T-cell (primary cell): ENCODE measurements around the gene WBP2. TPM values are rescaled to one million over a fixed set of nuclear protein-coding genes. Genes with fewer than 3 reads are reported as not detected.
A peak's percentile ranks its signal among the peaks of the same experiment; 100 is the strongest.

ENCODE experiments used
- ATAC-seq, 4 experiments: fragments of 200-7000 bp in 3 of 4; fragments of 150-1000 bp in 1 of 4; cut with Tn5 transposase; replicated peaks in 1 of 4; 1 replicate in 3 of 4; 2 replicates in 1 of 4; pipeline ENCODE4 v1.10.0; 2021; ENCODE audit warnings: moderate library complexity in 3 of 4, mild to moderate bottlenecking in 2 of 4, moderate number of reproducible peaks in 1 of 4
- CTCF ChIA-PET, 2 donors: fragments of 300-600 bp; sonication (Branson Sonifier 250); formaldehyde crosslinking; loops; one replicate each; lab custom pipeline; 2022; ENCODE audit warnings: antibody characterized with exemption in 2 of 2; lab: Charles Lee
- POLR2A ChIA-PET, 2 donors: fragments of 300-600 bp; sonication (Branson Sonifier 250); formaldehyde crosslinking; loops; one replicate each; lab custom pipeline; 2022; ENCODE audit warnings: antibody characterized with exemption in 2 of 2; lab: Charles Lee
- DNase-seq, 35 experiments: peaks; one replicate each; pipeline versions ENCODE4 v3.0.0 to v3.0.0-alpha.2; 2013 to 2023
- H3K27ac ChIP-seq: one replicate; pipeline ENCODE4 v1.5.1; 2013; ENCODE audit warnings: low read length
- H3K27me3 ChIP-seq, 2 experiments: replicated peaks in 1 of 2; 1 replicate in 1 of 2; 2 replicates in 1 of 2; pipeline versions ENCODE4 v1.6.1 to v1.7.0; 2013; ENCODE audit warnings: low read length in 1 of 2, mixed read lengths in 1 of 2; ENCODE audit not compliant: control insufficient read depth in 2 of 2, insufficient read depth in 2 of 2; ENCODE audit errors: extremely low read depth in 1 of 2
- H3K36me3 ChIP-seq, 2 donors: 1 replicate in 1 of 2; 2 replicates in 1 of 2; pipeline versions ENCODE4 v1.6.1 to v1.7.0; 2013; ENCODE audit warnings: low read length in 1 of 2; ENCODE audit not compliant: control insufficient read depth in 2 of 2, insufficient read depth in 1 of 2; ENCODE audit errors: extremely low read depth in 1 of 2
- H3K4me1 ChIP-seq, 2 experiments: 1 replicate in 1 of 2; 2 replicates in 1 of 2; pipeline versions ENCODE4 v1.6.1 to v1.7.0; 2013; ENCODE audit warnings: low read length in 2 of 2, mixed read lengths in 1 of 2; ENCODE audit not compliant: insufficient read depth in 2 of 2, control insufficient read depth in 1 of 2; ENCODE audit errors: extremely low read depth in 1 of 2
- H3K4me3 ChIP-seq, 2 donors: 1 replicate in 1 of 2; 2 replicates in 1 of 2; pipeline versions ENCODE4 v1.5.1 to v1.7.0; 2013; ENCODE audit warnings: mild to moderate bottlenecking in 2 of 2, low read length in 1 of 2, moderate library complexity in 1 of 2; ENCODE audit not compliant: control insufficient read depth in 1 of 2; ENCODE audit errors: extremely low read depth in 1 of 2
- H3K9me3 ChIP-seq: 2 replicates; pipeline ENCODE4 v1.7.0; 2013
- H3K27ac Mint-ChIP-seq, 2 donors: one replicate each; pipeline ENCODE4 v1.8.0; 2020 to 2021; ENCODE audit warnings: mild to moderate bottlenecking in 2 of 2, mixed read lengths in 2 of 2
- H3K27me3 Mint-ChIP-seq, 2 donors: one replicate each; pipeline ENCODE4 v1.8.0; 2021 to 2022; ENCODE audit warnings: mixed read lengths in 2 of 2
- H3K36me3 Mint-ChIP-seq: one replicate; pipeline ENCODE4 v1.8.0; 2021; ENCODE audit warnings: mixed read lengths
- H3K4me1 Mint-ChIP-seq, 3 donors: one replicate each; pipeline ENCODE4 v1.8.0; 2020 to 2022; ENCODE audit warnings: mixed read lengths in 3 of 3, mild to moderate bottlenecking in 1 of 3
- H3K4me3 Mint-ChIP-seq, 3 donors: one replicate each; pipeline ENCODE4 v1.8.0; 2020 to 2022; ENCODE audit warnings: mild to moderate bottlenecking in 3 of 3, mixed read lengths in 3 of 3, moderate library complexity in 3 of 3
- H3K9me3 Mint-ChIP-seq, 3 donors: one replicate each; pipeline ENCODE4 v1.8.0; 2020 to 2022; ENCODE audit warnings: mixed read lengths in 3 of 3
- WGBS: methylation state at CpG from one replicate; pipeline ENCODE4 v1.1.5; 2013; ENCODE audit warnings: missing lambda C conversion rate; ENCODE audit not compliant: insufficient coverage; 5-methylcytosine and 5-hydroxymethylcytosine counted together
- total RNA-seq, 35 experiments: library from RNA in 6 of 35; stranded (reverse) in 6 of 35; fragments of 120-200 nt in 1 of 35; gene quantifications; one replicate each; pipeline versions ENCODE4 v1.2.1 to v1.2.4 and lab custom pipeline; 2013 to 2026

The WBP2 gene
- total RNA-seq, 5 donors from 2014 or later (not counting 1 experiment from before 2014, with no cell fraction given) = 91.4 to 158 (median 138) TPM

DNA sequence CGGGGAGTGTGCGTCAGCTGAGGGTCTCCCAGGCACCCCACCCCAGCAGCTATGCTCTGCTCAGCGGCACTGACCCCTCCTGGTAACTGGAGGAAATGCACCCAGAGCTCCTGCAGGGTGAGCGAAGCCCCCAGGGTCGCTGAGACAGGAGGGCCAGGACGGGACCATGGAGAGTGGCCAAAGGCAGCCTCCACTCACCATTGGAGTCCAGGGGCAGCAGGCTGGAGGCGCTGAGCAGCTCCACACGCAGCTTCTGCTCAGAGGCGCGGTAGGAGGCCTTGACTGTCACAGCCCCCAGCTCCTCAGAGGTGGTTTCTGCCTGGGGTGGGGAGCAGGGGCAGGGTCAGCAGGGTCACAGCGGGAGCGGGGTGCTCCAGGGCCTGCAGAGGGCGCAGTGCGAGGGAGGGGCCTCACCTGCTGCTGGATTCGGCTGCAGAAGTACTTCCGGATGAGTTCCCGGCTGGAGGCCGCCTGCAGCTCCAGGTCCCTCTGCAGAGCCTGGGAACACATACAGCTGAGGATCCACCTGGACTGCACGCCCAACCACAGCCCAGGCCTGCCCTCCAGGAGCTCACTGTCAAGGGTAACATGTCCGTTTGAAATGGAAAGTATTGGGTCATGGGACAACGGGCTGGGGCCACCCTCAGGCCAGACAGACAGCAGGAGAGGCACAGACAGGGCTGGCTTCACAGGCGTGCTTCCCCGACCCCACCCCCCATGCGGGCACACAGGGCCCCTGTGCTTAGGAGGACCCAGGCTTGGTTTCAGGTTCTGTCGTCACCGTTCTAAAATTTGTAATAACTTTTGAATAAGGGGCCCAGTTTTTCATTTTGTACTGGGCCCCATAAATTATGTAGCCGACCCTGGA, 24.7 kb downstream of the WBP2 start:
- peaks cover 35 to 45% (median 39%) of the 10 kb centered on the region in 3 donors for H3K4me1 Mint-ChIP-seq
- 93% methylated on average over 22 of the region's 27 CpGs for WGBS
- Histone ChIP-seq H3K27me3 (no peaks in the 10 kb centered on the region), H3K9me3 (no peaks in the 10 kb centered on the region), H3K4me1 (peaks cover 28 to 75% of the 10 kb centered on the region in 2 experiments), H3K27ac (peak overlapping the region; percentile 34), H3K4me3 (no peak overlapping the region), H3K36me3 (peaks cover 24 to 58% of the 10 kb centered on the region in 2 donors)
- H3K4me3 Mint-ChIP-seq = no peak overlapping the region
- ATAC-seq (no peak), DNase-seq (peak in 12 of 35 experiments; percentile 8 to 56 (median 32))
- H3K27ac Mint-ChIP-seq = no peak overlapping the region
- H3K9me3 Mint-ChIP-seq = no peaks in the 10 kb centered on the region
- H3K36me3 Mint-ChIP-seq = peaks cover 22% of the 10 kb centered on the region
- ChIA-PET POLR2A (interaction anchor here in 1 of 2 donors (0.7 kb wide), 1 partner anchor 23 kb away, joined by 9 read pairs; no protein-coding TSS in a partner anchor), CTCF (interaction anchor here (0.5 to 1.0 kb wide), 5 partner anchors 46 to 622 kb away, joined by 3 to 11 read pairs (median 4); partner anchors contain the start of gene UNK (in 1 of the 2))
- no peaks in the 10 kb centered on the region for H3K27me3 Mint-ChIP-seq

DNA sequence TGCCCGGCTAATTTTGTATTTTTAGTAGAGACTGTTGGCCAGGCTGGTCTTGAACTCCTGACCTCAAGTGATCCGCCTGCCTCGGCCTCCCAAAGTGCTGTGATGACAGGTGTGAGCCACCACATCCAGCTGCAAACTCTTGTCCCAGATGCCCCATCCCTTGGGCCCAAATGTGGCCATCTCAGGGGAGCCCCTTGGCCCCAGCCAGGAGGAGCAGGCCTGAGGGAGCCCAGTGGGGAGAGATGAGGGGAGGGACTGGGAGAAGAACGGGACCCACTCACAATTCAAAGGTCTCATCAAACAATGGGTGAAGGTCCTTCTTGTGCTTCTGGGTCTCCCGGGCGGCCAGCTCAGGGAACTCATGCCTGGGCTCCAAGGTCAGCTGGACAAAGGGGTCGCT, 25.4 kb downstream of the WBP2 start:
- DNase-seq = no peak
- ATAC-seq = no peak
- H3K4me1 Mint-ChIP-seq = peaks cover 33 to 43% (median 36%) of the 10 kb centered on the region in 3 donors
- Histone ChIP-seq H3K27me3 (no peaks in the 10 kb centered on the region), H3K36me3 (peaks cover 18 to 54% of the 10 kb centered on the region in 2 donors), H3K9me3 (no peaks in the 10 kb centered on the region), H3K4me1 (peaks cover 23 to 68% of the 10 kb centered on the region in 2 experiments), H3K27ac (peak overlapping the region; percentile 12), H3K4me3 (no peak overlapping the region)
- ChIA-PET CTCF (interaction anchor here (0.7 to 1.0 kb wide), 3 partner anchors 46 to 63 kb away, joined by 3 to 4 read pairs (median 3); no protein-coding TSS in a partner anchor), POLR2A (interaction anchor here in 1 of 2 donors (0.7 kb wide), 1 partner anchor 24 kb away, joined by 9 read pairs; no protein-coding TSS in a partner anchor)
- H3K27ac Mint-ChIP-seq = peak overlapping the region in 1 of 2 donors; percentile 68
- 94% methylated on average over 2 of the region's 7 CpGs for WGBS
- no peaks in the 10 kb centered on the region for H3K27me3 Mint-ChIP-seq
- H3K36me3 Mint-ChIP-seq = peaks cover 20% of the 10 kb centered on the region
- H3K4me3 Mint-ChIP-seq = no peak overlapping the region
- H3K9me3 Mint-ChIP-seq = no peaks in the 10 kb centered on the region

DNA sequence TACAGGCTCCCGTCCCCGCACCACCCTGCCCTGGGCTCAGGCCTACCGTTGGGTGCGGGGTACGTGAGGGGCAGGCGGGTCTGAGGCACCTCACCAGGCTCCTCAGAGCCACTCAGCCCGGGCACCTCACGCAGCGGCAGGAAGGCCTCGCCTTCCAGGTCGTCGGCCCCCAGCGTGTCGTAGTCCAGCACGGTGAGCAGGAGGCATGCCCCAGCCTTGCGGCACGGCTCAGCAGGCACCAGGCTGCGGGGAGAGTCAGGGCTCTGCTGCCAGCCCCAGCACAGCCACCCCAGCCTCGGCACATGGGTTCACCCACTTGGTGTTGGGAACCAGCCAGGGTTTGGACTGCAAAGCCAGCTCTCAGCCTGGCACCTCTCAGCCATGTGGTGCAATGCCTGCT, 26.4 kb downstream of the WBP2 start:
- POLR2A ChIA-PET = interaction anchor here in 1 of 2 donors (0.8 kb wide), 1 partner anchor 49 kb away, joined by 3 read pairs; a partner anchor contains a TSS
- H3K27ac Mint-ChIP-seq = peak overlapping the region in 1 of 2 donors; percentile 6
- peaks cover 23 to 34% (median 26%) of the 10 kb centered on the region in 3 donors for H3K4me1 Mint-ChIP-seq
- H3K4me1 ChIP-seq = peaks cover 16 to 58% of the 10 kb centered on the region in 2 experiments
- H3K36me3 Mint-ChIP-seq = peaks cover 14% of the 10 kb centered on the region
- no peaks in the 10 kb centered on the region for H3K9me3 ChIP-seq
- no peak for DNase-seq
- peaks cover 12 to 54% of the 10 kb centered on the region in 2 donors for H3K36me3 ChIP-seq
- WGBS = 95% methylated on average over 19 of the region's 19 CpGs
- no peaks in the 10 kb centered on the region for H3K9me3 Mint-ChIP-seq
- peak overlapping the region in 1 of 3 donors; percentile 73 for H3K4me3 Mint-ChIP-seq
- H3K27ac ChIP-seq = peak overlapping the region; percentile 61
- H3K27me3 Mint-ChIP-seq = no peaks in the 10 kb centered on the region
- CTCF ChIA-PET = interaction anchor here (0.6 to 1.4 kb wide), 3 partner anchors 15 to 79 kb away, joined by 3 read pairs; partner anchors contain the start of gene GALK1 (in 1 of the 2)
- no peak overlapping the region for H3K4me3 ChIP-seq
- no peaks in the 10 kb centered on the region for H3K27me3 ChIP-seq
- no peak for ATAC-seq

DNA sequence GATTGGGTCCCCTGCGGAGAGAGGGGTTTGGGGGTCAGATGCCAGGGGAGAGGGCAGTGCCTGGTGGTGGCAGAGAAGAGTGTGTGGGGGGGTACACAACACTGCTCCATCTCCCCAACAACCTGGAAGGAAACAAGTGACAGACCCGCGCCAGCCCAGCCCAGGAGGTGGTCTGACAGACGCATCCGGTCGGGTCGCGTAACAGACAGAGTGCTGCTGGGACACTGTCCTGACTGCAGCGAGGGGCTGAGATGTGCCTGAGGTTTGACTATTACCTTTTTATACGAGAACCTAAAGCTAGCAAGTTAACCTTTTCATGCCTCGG, 27.1 kb downstream of the WBP2 start:
- peak overlapping the region in 1 of 2 donors; percentile 39 for H3K4me3 ChIP-seq
- 80% methylated on average over 7 of the region's 11 CpGs for WGBS
- peak overlapping the region; percentile 31 to 73 (median 61) for H3K4me3 Mint-ChIP-seq
- peaks cover 19 to 57% of the 10 kb centered on the region in 2 donors for H3K36me3 ChIP-seq
- ATAC-seq (peak; percentile 24 to 46 (median 36)), DNase-seq (peak in 9 of 35 experiments; percentile 11 to 51 (median 24))
- peaks cover 7% of the 10 kb centered on the region for H3K36me3 Mint-ChIP-seq
- H3K9me3 ChIP-seq = no peaks in the 10 kb centered on the region
- H3K27ac Mint-ChIP-seq = peak overlapping the region; percentile 83 to 90
- POLR2A ChIA-PET = interaction anchor here in 1 of 2 donors (0.8 kb wide), 1 partner anchor 48 kb away, joined by 3 read pairs; a partner anchor contains a TSS
- H3K4me1 ChIP-seq = peaks cover 9 to 53% of the 10 kb centered on the region in 2 experiments
- no peaks in the 10 kb centered on the region for H3K27me3 ChIP-seq
- H3K9me3 Mint-ChIP-seq = no peaks in the 10 kb centered on the region
- CTCF ChIA-PET = interaction anchor here (0.6 to 1.4 kb wide), 3 partner anchors 16 to 79 kb away, joined by 3 read pairs; partner anchors contain the start of gene GALK1 (in 1 of the 2)
- peak overlapping the region; percentile 61 for H3K27ac ChIP-seq
- H3K27me3 Mint-ChIP-seq = no peaks in the 10 kb centered on the region
- H3K4me1 Mint-ChIP-seq = peaks cover 16 to 26% (median 19%) of the 10 kb centered on the region in 3 donors

DNA sequence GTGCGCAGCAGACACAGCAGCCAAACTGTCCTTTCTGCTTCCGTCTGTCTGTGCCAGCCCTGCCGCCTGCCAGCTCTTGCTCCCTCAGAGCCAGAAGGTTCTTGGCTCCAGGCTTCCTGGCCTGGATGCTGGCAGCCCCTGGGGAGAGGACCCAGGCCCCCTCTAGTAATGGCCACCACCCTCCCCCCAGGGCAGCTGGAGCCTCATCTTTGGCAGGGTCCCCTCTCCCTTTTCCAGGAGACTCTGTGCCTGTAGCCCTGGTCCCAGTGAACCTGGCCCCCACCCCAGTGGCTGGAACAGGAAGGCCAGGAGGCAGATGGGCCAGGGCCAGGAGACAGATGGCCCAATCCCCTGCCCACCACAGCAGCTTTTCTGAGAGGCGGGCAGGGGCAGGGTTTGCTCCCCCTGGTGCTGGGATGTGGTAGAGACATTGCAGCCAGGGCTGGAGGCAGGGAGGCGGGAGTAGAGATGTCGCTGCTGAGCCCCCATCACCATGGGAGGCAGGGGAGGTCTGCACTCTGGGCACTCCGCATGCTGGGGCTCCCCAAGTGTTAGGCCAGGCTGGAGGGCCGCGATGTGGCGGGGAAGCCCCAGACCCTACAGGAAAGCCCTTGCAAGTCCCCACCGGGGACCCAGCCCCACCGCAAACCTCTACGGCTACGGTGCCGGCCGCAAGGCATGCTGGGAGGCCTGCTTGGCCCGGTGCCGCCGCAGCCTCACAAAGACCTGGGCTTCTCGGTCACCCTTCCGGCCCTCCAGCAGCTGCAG, 27.6 kb downstream of the WBP2 start:
- ChIA-PET CTCF (interaction anchor here (0.6 to 1.4 kb wide), 4 partner anchors 10 to 62 kb away, joined by 3 to 4 read pairs (median 3); partner anchors contain the start of gene GALK1 (in 1 of the 2)), POLR2A (interaction anchor here in 1 of 2 donors (0.6 to 0.7 kb wide), 2 partner anchors 48 to 149 kb away, joined by 3 to 4 read pairs; a partner anchor contains a TSS)
- Histone ChIP-seq H3K27me3 (no peaks in the 10 kb centered on the region), H3K36me3 (peaks cover 24 to 62% of the 10 kb centered on the region in 2 donors), H3K9me3 (no peaks in the 10 kb centered on the region), H3K4me3 (peak overlapping the region in 1 of 2 donors; percentile 39), H3K27ac (peak overlapping the region; percentile 61), H3K4me1 (peaks cover 4 to 53% of the 10 kb centered on the region in 2 experiments)
- WGBS = 57% methylated on average over 14 of the region's 21 CpGs
- Mint-ChIP-seq H3K4me1 (peaks cover 13 to 21% (median 15%) of the 10 kb centered on the region in 3 donors), H3K27ac (peak overlapping the region; percentile 83 to 90), H3K9me3 (no peaks in the 10 kb centered on the region), H3K36me3 (peaks cover 7% of the 10 kb centered on the region), H3K27me3 (no peaks in the 10 kb centered on the region), H3K4me3 (peak overlapping the region; percentile 41 to 73 (median 61))
- DNase-seq (peak in 34 of 35 experiments; percentile 18 to 78 (median 58)), ATAC-seq (peak; percentile 65 to 75 (median 70))
